HG03469 (cell line): ENCODE data around the gene HAUS3.

ENCODE experiments used
- ATAC-seq: cut with Tn5 transposase; IDR thresholded peaks from one replicate; pipeline ENCODE4 v1.9.1; 2021; ENCODE audit warnings: mild to moderate bottlenecking, moderate library complexity, moderate number of reproducible peaks; ENCODE audit not compliant: unreplicated experiment

The HAUS3 gene, protein sequence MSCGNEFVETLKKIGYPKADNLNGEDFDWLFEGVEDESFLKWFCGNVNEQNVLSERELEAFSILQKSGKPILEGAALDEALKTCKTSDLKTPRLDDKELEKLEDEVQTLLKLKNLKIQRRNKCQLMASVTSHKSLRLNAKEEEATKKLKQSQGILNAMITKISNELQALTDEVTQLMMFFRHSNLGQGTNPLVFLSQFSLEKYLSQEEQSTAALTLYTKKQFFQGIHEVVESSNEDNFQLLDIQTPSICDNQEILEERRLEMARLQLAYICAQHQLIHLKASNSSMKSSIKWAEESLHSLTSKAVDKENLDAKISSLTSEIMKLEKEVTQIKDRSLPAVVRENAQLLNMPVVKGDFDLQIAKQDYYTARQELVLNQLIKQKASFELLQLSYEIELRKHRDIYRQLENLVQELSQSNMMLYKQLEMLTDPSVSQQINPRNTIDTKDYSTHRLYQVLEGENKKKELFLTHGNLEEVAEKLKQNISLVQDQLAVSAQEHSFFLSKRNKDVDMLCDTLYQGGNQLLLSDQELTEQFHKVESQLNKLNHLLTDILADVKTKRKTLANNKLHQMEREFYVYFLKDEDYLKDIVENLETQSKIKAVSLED

GRCh38 chr4:2241410-2242353 lies at the start of gene HAUS3, which contains the start of gene POLN:
Gene HAUS3, minus strand, starts transcription at chr4:2242121. Its CDS starts 1,175 bp downstream, at chr4:2240946.
Gene POLN, minus strand, starts transcription at chr4:2242121. Its CDS starts 12,890 bp downstream, at chr4:2229231.
- peak; percentile 71 for ATAC-seq

GRCh38 chr4:2290974-2291704 lies 49.2 kb upstream of the HAUS3 start:
- ATAC-seq, result no peak

- no peak for ATAC-seq
Observed at GRCh38 chr4:2290488-2290887, 48.6 kb upstream of the HAUS3 start.

- ATAC-seq, result no peak
Observed at GRCh38 chr4:2289955-2290333, 48.0 kb upstream of the HAUS3 start.

DNA sequence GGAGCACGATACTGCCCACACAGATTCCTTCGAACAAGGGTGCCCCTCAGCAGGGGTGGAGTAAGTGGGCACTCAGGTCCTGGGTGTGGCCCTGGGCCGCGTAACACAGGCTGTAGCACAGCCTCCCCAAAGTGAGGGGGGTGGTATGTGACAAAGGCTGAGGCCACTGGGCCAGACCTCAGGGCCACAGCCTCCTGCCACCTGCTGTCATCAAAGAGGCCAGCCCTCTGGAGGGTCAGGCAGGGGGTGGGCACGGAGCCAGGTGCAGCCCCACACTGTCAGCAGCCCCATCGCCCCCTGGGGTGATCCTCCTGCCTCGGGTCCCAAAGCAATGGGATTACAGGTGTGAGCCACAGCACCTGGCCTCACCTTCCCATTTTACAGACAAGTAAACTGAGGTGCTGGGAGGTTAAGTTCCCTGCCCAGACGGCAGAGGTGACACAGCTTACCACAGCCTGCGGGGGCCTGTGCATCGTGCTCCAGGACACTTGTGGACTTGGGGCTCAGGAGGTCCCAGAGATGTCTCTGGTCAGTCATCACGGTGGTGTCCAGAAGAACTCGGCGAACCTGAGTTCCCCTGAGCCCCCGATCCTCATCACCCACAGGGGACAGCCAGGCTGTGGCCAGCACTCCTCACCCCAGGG lies 47.5 kb upstream of the HAUS3 start:
- ATAC-seq, result no peak

DNA sequence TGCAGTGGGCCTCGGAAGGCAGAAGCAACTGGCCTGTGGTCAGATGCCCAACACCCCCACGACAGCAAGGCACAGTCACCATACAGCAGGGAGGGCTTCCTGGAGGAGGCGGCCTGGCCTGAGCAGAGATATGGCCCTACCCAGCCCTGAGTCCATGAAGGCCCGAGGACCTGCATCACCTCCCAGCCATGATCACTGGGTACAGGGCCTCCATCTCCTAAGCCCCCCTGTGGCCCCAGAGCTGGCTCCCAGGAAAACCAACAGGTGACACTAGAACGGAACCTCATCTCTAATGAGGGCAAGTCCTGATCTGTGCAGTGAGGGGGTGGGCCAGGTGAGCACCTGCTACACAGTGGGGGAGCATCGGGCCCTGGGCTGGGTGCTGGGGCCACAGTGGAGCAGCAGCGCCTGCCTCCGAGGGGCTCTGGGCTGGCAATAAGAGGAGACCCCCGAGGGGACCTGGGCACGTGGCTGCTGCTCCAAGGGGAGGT lies 46.2 kb upstream of the HAUS3 start:
- ATAC-seq, result no peak

GRCh38 chr4:2287594-2287915 lies 45.6 kb upstream of the HAUS3 start:
- no peak for ATAC-seq

GRCh38 chr4:2286904-2287593 lies 45.1 kb upstream of the HAUS3 start:
- ATAC-seq, result no peak

DNA sequence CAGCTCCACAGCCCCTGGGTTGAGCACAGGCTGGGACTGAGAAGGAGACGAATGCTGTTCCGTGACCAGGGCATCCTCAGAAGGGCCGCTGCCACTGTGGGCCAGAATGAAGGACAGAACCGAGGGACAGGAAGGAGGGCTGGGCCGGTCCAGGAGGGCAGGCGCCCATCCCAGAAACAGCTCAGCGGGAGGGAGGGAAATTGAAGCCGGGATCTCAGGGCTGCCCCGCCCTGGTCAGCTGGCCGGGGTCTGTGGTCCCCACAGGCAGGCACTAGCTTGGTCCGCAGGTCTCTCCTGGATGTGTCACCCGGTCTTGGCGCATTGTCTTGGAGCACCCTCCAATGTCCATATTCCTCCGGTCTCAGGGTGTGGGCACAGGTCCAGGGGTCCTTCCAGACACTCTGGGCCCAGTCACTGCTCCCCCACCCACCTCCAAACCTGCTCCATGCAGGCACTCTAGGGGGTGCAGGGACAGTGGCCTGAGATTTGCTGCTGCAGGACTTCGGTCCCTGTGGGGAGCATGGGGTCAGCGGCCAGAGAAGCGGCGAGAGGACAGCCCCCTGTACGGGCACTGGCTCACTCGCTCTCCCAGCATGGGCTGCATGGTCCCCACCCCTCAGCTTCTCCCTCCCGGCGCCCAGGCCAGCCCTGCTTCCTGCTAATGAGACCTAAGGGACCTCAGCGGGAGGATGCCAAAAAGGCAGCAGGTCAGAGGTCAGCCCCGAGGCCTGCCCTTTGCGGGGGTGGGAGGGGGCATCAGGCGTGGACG lies 43.9 kb upstream of the HAUS3 start:
- no peak for ATAC-seq

- ATAC-seq, result no peak
Observed at GRCh38 chr4:2284934-2285612, 43.2 kb upstream of the HAUS3 start.

GRCh38 chr4:2284161-2284933 lies 42.4 kb upstream of the HAUS3 start:
- ATAC-seq, result no peak

- ATAC-seq, result no peak
Observed at GRCh38 chr4:2283199-2283711, 41.3 kb upstream of the HAUS3 start.

DNA sequence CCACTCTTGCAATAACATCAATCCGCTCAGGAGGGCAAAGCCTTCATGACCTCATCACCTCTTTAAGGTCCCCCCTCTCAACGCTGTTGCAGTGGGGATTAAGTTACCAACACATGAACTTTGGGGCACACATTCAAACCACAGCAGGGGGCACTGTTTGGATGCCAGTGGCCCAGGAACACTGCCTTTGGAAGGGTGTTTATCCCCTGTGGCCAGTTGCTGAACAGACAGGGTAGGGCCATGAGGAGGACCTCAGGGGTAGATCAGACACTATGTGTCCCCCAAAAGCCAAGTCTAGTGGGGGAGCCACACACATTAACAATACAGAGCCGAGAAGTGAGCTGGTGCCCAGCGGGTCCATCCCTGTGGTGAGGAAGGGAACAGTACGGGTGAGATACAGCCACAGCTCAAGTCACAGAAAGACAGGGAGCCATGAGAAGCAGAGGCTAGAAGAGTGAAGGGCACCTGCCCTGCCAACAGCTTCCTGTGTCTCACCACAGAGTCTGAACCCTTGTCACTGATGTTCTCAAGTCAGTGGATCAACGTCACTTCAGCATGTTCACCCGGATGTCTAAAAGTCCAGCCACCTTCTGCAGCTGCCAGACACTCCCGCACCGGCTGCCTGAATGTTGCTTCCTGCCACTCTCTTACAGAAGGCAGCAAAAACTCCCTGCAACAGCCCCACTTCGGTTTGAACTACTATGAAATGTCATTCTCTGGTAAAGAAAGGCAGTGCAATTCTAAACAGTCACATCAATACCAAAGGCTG lies 39.8 kb upstream of the HAUS3 start:
- no peak for ATAC-seq

DNA sequence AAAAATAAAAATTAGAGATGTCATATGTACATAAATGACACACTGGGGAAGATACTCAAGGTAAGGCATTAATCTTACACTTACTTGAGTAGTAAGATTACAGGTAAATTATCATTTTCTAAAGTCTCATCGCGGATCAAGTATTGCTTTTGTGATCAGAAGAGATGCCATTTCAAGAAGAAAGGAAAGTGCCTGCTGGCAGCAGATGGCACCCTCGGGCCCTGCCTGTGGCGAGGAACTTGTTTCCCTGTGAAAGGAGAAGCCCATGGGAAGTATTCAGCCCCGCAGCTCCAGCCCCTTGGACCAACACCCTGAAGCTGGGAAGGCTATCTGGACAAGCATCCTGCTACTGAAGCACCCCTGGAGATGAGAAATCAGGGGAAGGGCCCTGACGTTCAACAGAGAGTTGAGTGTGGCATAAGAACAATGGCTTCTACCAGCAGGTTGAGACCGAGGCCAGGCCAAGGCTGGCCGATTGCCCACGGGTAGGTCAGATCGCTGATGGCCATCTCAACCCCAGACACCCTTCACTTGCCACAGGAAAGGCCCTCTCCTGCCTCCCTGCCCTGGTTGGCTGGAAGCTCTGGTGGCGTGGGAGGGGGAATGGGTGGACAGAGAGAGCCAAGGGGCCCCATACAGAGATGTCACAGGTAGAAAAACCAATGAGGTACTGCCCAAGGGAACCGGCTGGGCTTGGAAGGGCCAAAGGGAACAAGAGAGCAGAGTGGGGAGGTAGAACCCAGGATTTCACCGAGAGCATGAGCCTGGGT lies 38.8 kb upstream of the HAUS3 start:
- no peak for ATAC-seq

GRCh38 chr4:2277956-2278355 lies 36.0 kb upstream of the HAUS3 start:
- no peak for ATAC-seq
